ENCODE measurements around the gene WDFY1. TPM values are rescaled to one million over a fixed set of nuclear protein-coding genes. Genes with fewer than 3 reads are reported as not detected.

The WDFY1 gene
- total RNA-seq, 1 experiment from 2014 or later, result 66.0 TPM

DNA sequence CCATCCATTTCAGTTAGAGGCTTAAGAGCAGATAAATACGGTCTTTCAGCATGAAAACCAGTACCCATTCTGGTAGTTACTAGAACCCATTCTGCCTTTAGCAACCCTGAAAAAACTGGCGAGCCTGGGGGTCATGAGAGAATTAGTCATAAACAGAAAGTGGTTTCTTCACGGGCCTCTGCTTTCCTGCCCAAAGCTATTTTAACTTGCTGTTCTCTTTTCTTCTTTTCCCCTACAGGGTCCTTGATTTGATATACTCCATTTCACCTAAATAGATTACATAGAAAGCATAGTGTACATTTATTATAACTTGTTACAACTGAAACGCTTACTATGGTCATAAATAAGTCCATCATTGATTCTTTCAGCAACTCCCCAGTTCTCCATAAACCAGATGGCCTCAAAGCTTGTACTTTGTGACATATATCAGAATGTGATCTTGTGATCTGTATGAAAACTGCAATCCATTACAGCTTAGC lies 48.3 kb downstream of the WDFY1 start (continued):
- TF ChIP-seq ZNF317 (CRISPR knock-in tag; IDR thresholded peaks at IDR 0.05; ENCODE audit: borderline replicate concordance, low read depth), result no peak
- TF ChIP-seq, protein P1, sequence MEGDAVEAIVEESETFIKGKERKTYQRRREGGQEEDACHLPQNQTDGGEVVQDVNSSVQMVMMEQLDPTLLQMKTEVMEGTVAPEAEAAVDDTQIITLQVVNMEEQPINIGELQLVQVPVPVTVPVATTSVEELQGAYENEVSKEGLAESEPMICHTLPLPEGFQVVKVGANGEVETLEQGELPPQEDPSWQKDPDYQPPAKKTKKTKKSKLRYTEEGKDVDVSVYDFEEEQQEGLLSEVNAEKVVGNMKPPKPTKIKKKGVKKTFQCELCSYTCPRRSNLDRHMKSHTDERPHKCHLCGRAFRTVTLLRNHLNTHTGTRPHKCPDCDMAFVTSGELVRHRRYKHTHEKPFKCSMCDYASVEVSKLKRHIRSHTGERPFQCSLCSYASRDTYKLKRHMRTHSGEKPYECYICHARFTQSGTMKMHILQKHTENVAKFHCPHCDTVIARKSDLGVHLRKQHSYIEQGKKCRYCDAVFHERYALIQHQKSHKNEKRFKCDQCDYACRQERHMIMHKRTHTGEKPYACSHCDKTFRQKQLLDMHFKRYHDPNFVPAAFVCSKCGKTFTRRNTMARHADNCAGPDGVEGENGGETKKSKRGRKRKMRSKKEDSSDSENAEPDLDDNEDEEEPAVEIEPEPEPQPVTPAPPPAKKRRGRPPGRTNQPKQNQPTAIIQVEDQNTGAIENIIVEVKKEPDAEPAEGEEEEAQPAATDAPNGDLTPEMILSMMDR (IDR thresholded peaks at IDR 0.05), result no peak
- TF ChIP-seq, protein P2, sequence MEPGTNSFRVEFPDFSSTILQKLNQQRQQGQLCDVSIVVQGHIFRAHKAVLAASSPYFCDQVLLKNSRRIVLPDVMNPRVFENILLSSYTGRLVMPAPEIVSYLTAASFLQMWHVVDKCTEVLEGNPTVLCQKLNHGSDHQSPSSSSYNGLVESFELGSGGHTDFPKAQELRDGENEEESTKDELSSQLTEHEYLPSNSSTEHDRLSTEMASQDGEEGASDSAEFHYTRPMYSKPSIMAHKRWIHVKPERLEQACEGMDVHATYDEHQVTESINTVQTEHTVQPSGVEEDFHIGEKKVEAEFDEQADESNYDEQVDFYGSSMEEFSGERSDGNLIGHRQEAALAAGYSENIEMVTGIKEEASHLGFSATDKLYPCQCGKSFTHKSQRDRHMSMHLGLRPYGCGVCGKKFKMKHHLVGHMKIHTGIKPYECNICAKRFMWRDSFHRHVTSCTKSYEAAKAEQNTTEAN (CRISPR knock-in tag; IDR thresholded peaks at IDR 0.05), result no peak
- no peak for TF ChIP-seq SP1 (CRISPR knock-in tag; conservative IDR thresholded peaks at IDR 0.05)
- TF ChIP-seq ATF1 (CRISPR knock-in tag; IDR thresholded peaks at IDR 0.05), result no peak
- TF ChIP-seq, protein P3, sequence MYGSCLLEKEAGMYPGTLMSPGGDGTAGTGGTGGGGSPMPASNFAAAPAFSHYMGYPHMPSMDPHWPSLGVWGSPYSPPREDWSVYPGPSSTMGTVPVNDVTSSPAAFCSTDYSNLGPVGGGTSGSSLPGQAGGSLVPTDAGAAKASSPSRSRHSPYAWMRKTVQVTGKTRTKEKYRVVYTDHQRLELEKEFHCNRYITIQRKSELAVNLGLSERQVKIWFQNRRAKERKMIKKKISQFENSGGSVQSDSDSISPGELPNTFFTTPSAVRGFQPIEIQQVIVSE (CRISPR knock-in tag; IDR thresholded peaks at IDR 0.05; ENCODE audit: borderline replicate concordance), result no peak
- TF ChIP-seq, protein P4, sequence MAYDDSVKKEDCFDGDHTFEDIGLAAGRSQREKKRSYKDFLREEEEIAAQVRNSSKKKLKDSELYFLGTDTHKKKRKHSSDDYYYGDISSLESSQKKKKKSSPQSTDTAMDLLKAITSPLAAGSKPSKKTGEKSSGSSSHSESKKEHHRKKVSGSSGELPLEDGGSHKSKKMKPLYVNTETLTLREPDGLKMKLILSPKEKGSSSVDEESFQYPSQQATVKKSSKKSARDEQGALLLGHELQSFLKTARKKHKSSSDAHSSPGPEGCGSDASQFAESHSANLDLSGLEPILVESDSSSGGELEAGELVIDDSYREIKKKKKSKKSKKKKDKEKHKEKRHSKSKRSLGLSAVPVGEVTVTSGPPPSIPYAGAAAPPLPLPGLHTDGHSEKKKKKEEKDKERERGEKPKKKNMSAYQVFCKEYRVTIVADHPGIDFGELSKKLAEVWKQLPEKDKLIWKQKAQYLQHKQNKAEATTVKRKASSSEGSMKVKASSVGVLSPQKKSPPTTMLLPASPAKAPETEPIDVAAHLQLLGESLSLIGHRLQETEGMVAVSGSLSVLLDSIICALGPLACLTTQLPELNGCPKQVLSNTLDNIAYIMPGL (CRISPR knock-in tag; IDR thresholded peaks at IDR 0.05), result no peak
- TF ChIP-seq, protein P5, sequence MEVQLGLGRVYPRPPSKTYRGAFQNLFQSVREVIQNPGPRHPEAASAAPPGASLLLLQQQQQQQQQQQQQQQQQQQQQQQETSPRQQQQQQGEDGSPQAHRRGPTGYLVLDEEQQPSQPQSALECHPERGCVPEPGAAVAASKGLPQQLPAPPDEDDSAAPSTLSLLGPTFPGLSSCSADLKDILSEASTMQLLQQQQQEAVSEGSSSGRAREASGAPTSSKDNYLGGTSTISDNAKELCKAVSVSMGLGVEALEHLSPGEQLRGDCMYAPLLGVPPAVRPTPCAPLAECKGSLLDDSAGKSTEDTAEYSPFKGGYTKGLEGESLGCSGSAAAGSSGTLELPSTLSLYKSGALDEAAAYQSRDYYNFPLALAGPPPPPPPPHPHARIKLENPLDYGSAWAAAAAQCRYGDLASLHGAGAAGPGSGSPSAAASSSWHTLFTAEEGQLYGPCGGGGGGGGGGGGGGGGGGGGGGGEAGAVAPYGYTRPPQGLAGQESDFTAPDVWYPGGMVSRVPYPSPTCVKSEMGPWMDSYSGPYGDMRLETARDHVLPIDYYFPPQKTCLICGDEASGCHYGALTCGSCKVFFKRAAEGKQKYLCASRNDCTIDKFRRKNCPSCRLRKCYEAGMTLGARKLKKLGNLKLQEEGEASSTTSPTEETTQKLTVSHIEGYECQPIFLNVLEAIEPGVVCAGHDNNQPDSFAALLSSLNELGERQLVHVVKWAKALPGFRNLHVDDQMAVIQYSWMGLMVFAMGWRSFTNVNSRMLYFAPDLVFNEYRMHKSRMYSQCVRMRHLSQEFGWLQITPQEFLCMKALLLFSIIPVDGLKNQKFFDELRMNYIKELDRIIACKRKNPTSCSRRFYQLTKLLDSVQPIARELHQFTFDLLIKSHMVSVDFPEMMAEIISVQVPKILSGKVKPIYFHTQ (CRISPR knock-in tag; IDR thresholded peaks at IDR 0.05), result no peak
- TF ChIP-seq ZNF138 (CRISPR knock-in tag; conservative IDR thresholded peaks at IDR 0.05), result no peak

DNA sequence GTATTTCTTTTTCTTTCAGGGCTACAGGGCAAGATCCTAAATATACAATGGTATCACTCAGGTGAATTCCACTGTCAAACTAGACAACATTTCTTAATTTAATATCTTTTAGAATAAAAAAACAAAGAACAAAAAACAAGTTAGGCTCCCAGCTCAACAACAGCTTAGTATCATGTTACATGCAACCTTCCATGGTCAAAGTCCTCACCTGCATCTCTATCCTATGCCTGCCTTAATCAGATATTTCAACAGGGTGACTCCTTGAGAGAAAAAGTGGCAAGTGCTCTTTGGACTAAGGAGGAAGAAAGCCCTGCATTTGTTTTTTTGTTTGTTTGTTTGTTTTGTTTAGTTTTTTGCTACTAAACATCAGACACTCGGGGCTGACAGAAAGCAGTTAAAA lies 50.2 kb downstream of the WDFY1 start:
- Mint-ChIP-seq H3K9me3 (no peaks in the 10 kb centered on the region), H3K4me1 (no peaks in the 10 kb centered on the region), H3K36me3 (peaks cover 59% of the 10 kb centered on the region), H3K4me3 (no peak overlapping the region), H3K27me3 (ENCODE audit: low read depth) (no peaks in the 10 kb centered on the region), H3K27ac (no peak overlapping the region; the same call in 1 of the 2 replicates)
- DNase-seq (ENCODE audit: low spot score), result no peak
- no peak for TF ChIP-seq OVOL2 (CRISPR knock-in tag; IDR thresholded peaks at IDR 0.05; ENCODE audit: borderline replicate concordance)
- no peak for TF ChIP-seq ZNF138 (CRISPR knock-in tag; conservative IDR thresholded peaks at IDR 0.05)
- no peak for TF ChIP-seq NR1H2 (CRISPR knock-in tag; IDR thresholded peaks at IDR 0.05)
- no peak for TF ChIP-seq ZNF121 (CRISPR knock-in tag; IDR thresholded peaks at IDR 0.05)
- TF ChIP-seq, protein P6, sequence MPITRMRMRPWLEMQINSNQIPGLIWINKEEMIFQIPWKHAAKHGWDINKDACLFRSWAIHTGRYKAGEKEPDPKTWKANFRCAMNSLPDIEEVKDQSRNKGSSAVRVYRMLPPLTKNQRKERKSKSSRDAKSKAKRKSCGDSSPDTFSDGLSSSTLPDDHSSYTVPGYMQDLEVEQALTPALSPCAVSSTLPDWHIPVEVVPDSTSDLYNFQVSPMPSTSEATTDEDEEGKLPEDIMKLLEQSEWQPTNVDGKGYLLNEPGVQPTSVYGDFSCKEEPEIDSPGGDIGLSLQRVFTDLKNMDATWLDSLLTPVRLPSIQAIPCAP (CRISPR knock-in tag; IDR thresholded peaks at IDR 0.05), result no peak
- TF ChIP-seq, protein P7, sequence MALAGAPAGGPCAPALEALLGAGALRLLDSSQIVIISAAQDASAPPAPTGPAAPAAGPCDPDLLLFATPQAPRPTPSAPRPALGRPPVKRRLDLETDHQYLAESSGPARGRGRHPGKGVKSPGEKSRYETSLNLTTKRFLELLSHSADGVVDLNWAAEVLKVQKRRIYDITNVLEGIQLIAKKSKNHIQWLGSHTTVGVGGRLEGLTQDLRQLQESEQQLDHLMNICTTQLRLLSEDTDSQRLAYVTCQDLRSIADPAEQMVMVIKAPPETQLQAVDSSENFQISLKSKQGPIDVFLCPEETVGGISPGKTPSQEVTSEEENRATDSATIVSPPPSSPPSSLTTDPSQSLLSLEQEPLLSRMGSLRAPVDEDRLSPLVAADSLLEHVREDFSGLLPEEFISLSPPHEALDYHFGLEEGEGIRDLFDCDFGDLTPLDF (CRISPR knock-in tag; IDR thresholded peaks at IDR 0.05), result no peak
- TF ChIP-seq TCF7 (CRISPR knock-in tag; IDR thresholded peaks at IDR 0.05; ENCODE audit: low read depth), result no peak
- TF ChIP-seq, protein P8, sequence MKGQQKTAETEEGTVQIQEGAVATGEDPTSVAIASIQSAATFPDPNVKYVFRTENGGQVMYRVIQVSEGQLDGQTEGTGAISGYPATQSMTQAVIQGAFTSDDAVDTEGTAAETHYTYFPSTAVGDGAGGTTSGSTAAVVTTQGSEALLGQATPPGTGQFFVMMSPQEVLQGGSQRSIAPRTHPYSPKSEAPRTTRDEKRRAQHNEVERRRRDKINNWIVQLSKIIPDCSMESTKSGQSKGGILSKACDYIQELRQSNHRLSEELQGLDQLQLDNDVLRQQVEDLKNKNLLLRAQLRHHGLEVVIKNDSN (CRISPR knock-in tag; IDR thresholded peaks at IDR 0.05), result no peak
- TF ChIP-seq SP1 (CRISPR knock-in tag; conservative IDR thresholded peaks at IDR 0.05), result no peak
- TF ChIP-seq, protein P9, sequence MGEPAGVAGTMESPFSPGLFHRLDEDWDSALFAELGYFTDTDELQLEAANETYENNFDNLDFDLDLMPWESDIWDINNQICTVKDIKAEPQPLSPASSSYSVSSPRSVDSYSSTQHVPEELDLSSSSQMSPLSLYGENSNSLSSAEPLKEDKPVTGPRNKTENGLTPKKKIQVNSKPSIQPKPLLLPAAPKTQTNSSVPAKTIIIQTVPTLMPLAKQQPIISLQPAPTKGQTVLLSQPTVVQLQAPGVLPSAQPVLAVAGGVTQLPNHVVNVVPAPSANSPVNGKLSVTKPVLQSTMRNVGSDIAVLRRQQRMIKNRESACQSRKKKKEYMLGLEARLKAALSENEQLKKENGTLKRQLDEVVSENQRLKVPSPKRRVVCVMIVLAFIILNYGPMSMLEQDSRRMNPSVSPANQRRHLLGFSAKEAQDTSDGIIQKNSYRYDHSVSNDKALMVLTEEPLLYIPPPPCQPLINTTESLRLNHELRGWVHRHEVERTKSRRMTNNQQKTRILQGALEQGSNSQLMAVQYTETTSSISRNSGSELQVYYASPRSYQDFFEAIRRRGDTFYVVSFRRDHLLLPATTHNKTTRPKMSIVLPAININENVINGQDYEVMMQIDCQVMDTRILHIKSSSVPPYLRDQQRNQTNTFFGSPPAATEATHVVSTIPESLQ (CRISPR knock-in tag; IDR thresholded peaks at IDR 0.05), result no peak
- no peak for TF ChIP-seq GTF2I (CRISPR knock-in tag; conservative IDR thresholded peaks at IDR 0.05)
- TF ChIP-seq ZNF232 (CRISPR knock-in tag; IDR thresholded peaks at IDR 0.05), result no peak
- CTCF ChIA-PET, result interaction anchor here (0.5 kb wide), 1 partner anchor 459 kb away, joined by 3 read pairs; no protein-coding TSS in a partner anchor
- no peak for ATAC-seq
- POLR2A ChIA-PET, result no interaction called here
